GM12872 (cell line): Measurements from ENCODE around the gene SCNN1B.

Source experiments
- CTCF ChIP-seq: IDR thresholded peaks from 3 replicates; pipeline ENCODE4 v1.5.1; 2011; ENCODE audit warnings: low read depth, mild to moderate bottlenecking, low read length, moderate library complexity; ENCODE audit not compliant: insufficient read depth

Gene SCNN1B

GRCh38 chr16:23348579-23349469, 46.7 kb downstream of the SCNN1B start:
- peak; percentile 28; the same call in 2 of the 3 replicates for TF ChIP-seq CTCF

- TF ChIP-seq CTCF = no peak
These were observed 49.3 kb downstream of the SCNN1B start for GRCh38 chr16:23351360-23351759.

- TF ChIP-seq CTCF = no peak
These were observed 51.3 kb downstream of the SCNN1B start for GRCh38 chr16:23353440-23353839.

GRCh38 chr16:23354246-23354645, 52.1 kb downstream of the SCNN1B start:
- TF ChIP-seq CTCF = no peak

- no peak for TF ChIP-seq CTCF
These were observed 53.1 kb downstream of the SCNN1B start for GRCh38 chr16:23355106-23355670.

GRCh38 chr16:23356941-23357340, 54.8 kb downstream of the SCNN1B start:
- no peak for TF ChIP-seq CTCF

- no peak for TF ChIP-seq CTCF
These were observed 55.7 kb downstream of the SCNN1B start for GRCh38 chr16:23357761-23358290.
